Measurements from ENCODE around the gene APOC3. TPM values are rescaled to one million over a fixed set of nuclear protein-coding genes. Genes with fewer than 3 reads are reported as not detected.
A peak's percentile ranks its signal among the peaks of the same experiment; 100 is the strongest.

The APOC3 gene
- total and polyA plus RNA-seq, 9 of the 15 experiments (the other 6 are each of a cell fraction or from before 2014, with no cell fraction given), result 1.1 TPM; not detected in 8

DNA sequence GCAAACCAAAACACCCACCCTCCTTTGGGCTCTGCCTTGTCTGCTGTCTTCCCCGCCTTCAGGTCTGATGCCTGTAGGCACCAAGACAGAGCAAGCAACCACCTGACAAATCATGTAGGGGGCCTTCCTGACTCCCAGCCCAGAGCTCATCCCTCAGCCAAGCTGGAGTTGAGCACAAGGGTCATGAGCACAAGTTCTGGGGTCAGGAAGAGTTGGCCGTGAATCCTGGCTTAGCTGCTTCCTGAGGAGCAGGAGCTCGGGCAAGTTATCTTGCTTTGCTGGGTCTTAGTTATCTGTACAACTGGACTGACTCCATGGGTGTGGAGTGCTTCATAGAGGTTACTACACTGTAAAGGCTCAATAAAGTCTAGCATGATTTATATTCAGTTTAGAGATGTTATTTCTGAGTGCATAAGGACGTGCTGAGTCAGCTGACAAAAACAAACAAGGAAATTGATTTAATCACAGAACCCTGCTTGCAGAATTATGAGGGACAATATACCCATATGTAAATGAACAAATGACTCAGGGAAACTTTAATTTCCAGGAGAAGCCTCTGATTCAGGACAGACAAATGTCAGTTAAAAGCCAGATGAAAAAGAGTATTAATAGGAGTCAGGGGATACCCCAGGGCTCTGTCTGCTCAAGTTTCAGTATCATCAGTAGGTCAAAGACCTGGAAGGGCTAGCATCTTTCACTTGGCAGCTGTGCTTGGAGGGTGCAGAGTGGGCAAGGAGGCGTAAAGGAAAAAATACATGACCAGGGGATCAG, 22.7 kb downstream of the APOC3 start (continued):
- TF ChIP-seq NR2C2 (CRISPR knock-in tag; IDR thresholded peaks at IDR 0.05), result no peak
- TF ChIP-seq NR2C2 (tag; IDR thresholded peaks at IDR 0.05), result 0 out of 2 replicates have a peak, but pooled peaks have one; percentile 18
- TF ChIP-seq HMG20A (CRISPR knock-in tag; conservative IDR thresholded peaks at IDR 0.05), result no peak
- TF ChIP-seq ZFP36 (IDR thresholded peaks at IDR 0.05; ENCODE audit: low read depth, low read length, partially characterized antibody), result no peak
- TF ChIP-seq ARHGAP35 (IDR thresholded peaks at IDR 0.05; ENCODE audit: partially characterized antibody), result no peak
- TF ChIP-seq POLR2H (tag; IDR thresholded peaks at IDR 0.05; ENCODE audit: low read depth), result no peak
- TF ChIP-seq FOXA3 (CRISPR knock-in tag; conservative IDR thresholded peaks at IDR 0.05 in 1 of 2, IDR thresholded peaks at IDR 0.05 in 1 of 2), result peak; percentile 67 to 95; a peak in 3 of 4 replicates
- no peak for TF ChIP-seq PHB2 (IDR thresholded peaks at IDR 0.05; ENCODE audit: low read depth)
- no peak for TF ChIP-seq KAT8 (IDR thresholded peaks at IDR 0.05; ENCODE audit: low read depth)
- TF ChIP-seq, protein P1, sequence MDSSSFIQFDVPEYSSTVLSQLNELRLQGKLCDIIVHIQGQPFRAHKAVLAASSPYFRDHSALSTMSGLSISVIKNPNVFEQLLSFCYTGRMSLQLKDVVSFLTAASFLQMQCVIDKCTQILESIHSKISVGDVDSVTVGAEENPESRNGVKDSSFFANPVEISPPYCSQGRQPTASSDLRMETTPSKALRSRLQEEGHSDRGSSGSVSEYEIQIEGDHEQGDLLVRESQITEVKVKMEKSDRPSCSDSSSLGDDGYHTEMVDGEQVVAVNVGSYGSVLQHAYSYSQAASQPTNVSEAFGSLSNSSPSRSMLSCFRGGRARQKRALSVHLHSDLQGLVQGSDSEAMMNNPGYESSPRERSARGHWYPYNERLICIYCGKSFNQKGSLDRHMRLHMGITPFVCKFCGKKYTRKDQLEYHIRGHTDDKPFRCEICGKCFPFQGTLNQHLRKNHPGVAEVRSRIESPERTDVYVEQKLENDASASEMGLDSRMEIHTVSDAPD (CRISPR knock-in tag; IDR thresholded peaks at IDR 0.05), result no peak
- TF ChIP-seq, protein P2, sequence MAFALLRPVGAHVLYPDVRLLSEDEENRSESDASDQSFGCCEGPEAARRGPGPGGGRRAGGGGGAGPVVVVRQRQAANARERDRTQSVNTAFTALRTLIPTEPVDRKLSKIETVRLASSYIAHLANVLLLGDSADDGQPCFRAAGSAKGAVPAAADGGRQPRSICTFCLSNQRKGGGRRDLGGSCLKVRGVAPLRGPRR (CRISPR knock-in tag; IDR thresholded peaks at IDR 0.05), result no peak
- no peak for TF ChIP-seq ARID2 (IDR thresholded peaks at IDR 0.05)
- TF ChIP-seq RCOR1 (IDR thresholded peaks at IDR 0.05; ENCODE audit: borderline replicate concordance in 1 of 2, low read depth in 2 of 2, low read length in 2 of 2), result peak in 1 of 2 experiments; percentile 64; a peak in 1 of 4 replicates
- TF ChIP-seq TCF3 (CRISPR knock-in tag; IDR thresholded peaks at IDR 0.05), result 0 out of 2 replicates have a peak, but pooled peaks have one; percentile 19
- TF ChIP-seq CBX5 (IDR thresholded peaks at IDR 0.05; ENCODE audit: borderline replicate concordance, low read depth), result no peak
- TF ChIP-seq ARID1B (IDR thresholded peaks at IDR 0.05), result no peak
- no peak for TF ChIP-seq ZNF146 (CRISPR knock-in tag; IDR thresholded peaks at IDR 0.05; ENCODE audit: unreplicated experiment)
- no peak for TF ChIP-seq SRSF7 (optimal IDR thresholded peaks at IDR 0.05; ENCODE audit: low read depth, low read length)
- peak; percentile 57 for TF ChIP-seq MEIS2 (IDR thresholded peaks at IDR 0.05; ENCODE audit: partially characterized antibody)
- TF ChIP-seq, protein P3, sequence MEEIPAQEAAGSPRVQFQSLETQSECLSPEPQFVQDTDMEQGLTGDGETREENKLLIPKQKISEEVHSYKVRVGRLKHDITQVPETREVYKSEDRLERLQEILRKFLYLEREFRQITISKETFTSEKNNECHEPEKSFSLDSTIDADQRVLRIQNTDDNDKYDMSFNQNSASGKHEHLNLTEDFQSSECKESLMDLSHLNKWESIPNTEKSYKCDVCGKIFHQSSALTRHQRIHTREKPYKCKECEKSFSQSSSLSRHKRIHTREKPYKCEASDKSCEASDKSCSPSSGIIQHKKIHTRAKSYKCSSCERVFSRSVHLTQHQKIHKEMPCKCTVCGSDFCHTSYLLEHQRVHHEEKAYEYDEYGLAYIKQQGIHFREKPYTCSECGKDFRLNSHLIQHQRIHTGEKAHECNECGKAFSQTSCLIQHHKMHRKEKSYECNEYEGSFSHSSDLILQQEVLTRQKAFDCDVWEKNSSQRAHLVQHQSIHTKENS (CRISPR knock-in tag; IDR thresholded peaks at IDR 0.05), result no peak
- peak; percentile 91 for TF ChIP-seq ZNF316 (IDR thresholded peaks at IDR 0.05)
- TF ChIP-seq SRSF9 (IDR thresholded peaks at IDR 0.05; ENCODE audit: borderline replicate concordance, low read depth, low read length), result no peak
- no peak for TF ChIP-seq TOE1 (IDR thresholded peaks at IDR 0.05; ENCODE audit: borderline replicate concordance)
- no peak for TF ChIP-seq TOE1 (CRISPR knock-in tag; IDR thresholded peaks at IDR 0.05; ENCODE audit: borderline replicate concordance, low read depth)
- TF ChIP-seq ATF1 (CRISPR knock-in tag; IDR thresholded peaks at IDR 0.05), result no peak
- TF ChIP-seq ATF1 (tag; IDR thresholded peaks at IDR 0.05), result no peak
- no peak for TF ChIP-seq ZNF668 (CRISPR knock-in tag; IDR thresholded peaks at IDR 0.05)
- no peak for TF ChIP-seq ETS2 (tag; IDR thresholded peaks at IDR 0.05; ENCODE audit: borderline replicate concordance, poor library complexity, severe bottlenecking)

Measured in K562 (cell line).